Large intestine (tissue), 3 donors: Measurements from ENCODE around the gene TCERG1L. TPM values are rescaled to one million over a fixed set of nuclear protein-coding genes. Genes with fewer than 3 reads are reported as not detected.

Source experiments
- DNase-seq, 2 donors: peaks; one replicate each; pipeline versions ENCODE4 v3.0.0 to v3.0.0-alpha.2; 2013
- H3K27ac ChIP-seq: one replicate; pipeline ENCODE4 v1.5.1; 2013; ENCODE audit warnings: low read length
- H3K27me3 ChIP-seq: 2 replicates; pipeline ENCODE4 v1.6.1; 2013; ENCODE audit warnings: low read length; ENCODE audit not compliant: control insufficient read depth, insufficient read depth
- H3K36me3 ChIP-seq: 2 replicates; pipeline ENCODE4 v1.6.1; 2013; ENCODE audit warnings: low read length; ENCODE audit not compliant: control insufficient read depth, insufficient read depth
- H3K4me1 ChIP-seq: one replicate; pipeline ENCODE4 v1.6.1; 2013; ENCODE audit warnings: low read length; ENCODE audit not compliant: control insufficient read depth, insufficient read depth
- H3K4me3 ChIP-seq: one replicate; pipeline ENCODE4 v1.5.1; 2013; ENCODE audit warnings: low read length
- H3K9me3 ChIP-seq: one replicate; pipeline ENCODE4 v1.6.1; 2013; ENCODE audit warnings: mild to moderate bottlenecking, low read depth, low read length, moderate library complexity; ENCODE audit not compliant: control insufficient read depth
- WGBS: methylation state at CpG from one replicate; pipeline ENCODE4 v1.1.5; 2013; ENCODE audit warnings: low lambda C conversion rate; ENCODE audit not compliant: insufficient coverage; 5-methylcytosine and 5-hydroxymethylcytosine counted together
- polyA plus RNA-seq: library from polyadenylated mRNA; unstranded; fragments of 120-200 nt; gene quantifications from one replicate; pipeline ENCODE4 v1.2.1, GENCODE V29; 2013

TCERG1L gene
- polyA plus RNA-seq, 1 donor: 0.45 TPM

- WGBS: no CpG with 5 or more reads among the region's 14 CpGs
- Histone ChIP-seq H3K27me3 (peaks cover 26% of the 10 kb centered on the region), H3K4me1 (no peaks in the 10 kb centered on the region), H3K27ac (no peak overlapping the region), H3K4me3 (no peak overlapping the region), H3K36me3 (no peaks in the 10 kb centered on the region), H3K9me3 (no peaks in the 10 kb centered on the region)
- DNase-seq: no peak
Measured at GRCh38 chr10:131249955-131250344, 61.6 kb downstream of the TCERG1L start.

- Histone ChIP-seq H3K4me3 (no peak overlapping the region), H3K27ac (no peak overlapping the region), H3K4me1 (no peaks in the 10 kb centered on the region), H3K27me3 (peaks cover 26% of the 10 kb centered on the region), H3K9me3 (no peaks in the 10 kb centered on the region), H3K36me3 (no peaks in the 10 kb centered on the region)
- DNase-seq: no peak
- WGBS: 86% methylated on average over 1 of the region's 16 CpGs
Measured at GRCh38 chr10:131249238-131249954, 62.1 kb downstream of the TCERG1L start.

DNA sequence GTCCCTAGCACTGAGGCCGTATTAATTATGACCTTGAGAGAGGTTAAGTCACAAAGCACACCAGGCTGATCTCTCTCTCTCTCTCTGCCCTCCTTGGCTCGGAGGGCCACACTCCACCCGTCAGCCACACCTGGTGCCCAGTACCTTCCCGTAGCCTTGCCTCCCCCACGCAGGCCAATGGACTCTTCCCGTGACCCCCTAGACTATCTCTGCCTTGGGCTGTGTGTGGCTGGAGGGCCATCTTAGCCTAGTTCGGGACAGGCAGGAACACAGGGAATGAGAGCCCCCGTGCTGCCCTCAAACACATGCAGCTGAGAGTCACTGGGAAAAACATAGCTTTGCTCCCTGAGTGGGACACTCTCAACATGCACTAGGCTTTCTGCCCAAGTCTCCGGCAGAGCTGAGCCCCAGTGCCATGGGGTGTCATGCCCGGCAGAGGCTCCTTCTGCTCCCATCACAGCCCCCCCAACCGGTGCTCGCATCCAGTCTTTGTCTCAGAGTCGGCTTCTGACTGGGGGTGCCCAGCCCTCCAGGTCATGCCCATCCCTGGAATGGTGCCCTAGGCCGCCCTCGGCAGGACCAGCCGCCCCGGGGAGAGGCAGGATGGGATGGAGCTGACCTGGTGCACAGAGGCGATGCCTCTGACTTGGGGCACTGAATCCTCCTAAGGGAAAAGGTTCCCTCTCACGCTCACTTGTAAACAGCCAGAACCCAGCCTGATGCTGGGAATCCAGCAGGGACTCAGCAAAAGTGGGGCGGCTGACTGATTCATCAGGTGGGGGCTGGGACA lies 63.0 kb downstream of the TCERG1L start:
- Histone ChIP-seq H3K4me1 (no peaks in the 10 kb centered on the region), H3K4me3 (no peak overlapping the region), H3K36me3 (no peaks in the 10 kb centered on the region), H3K27me3 (peaks cover 26% of the 10 kb centered on the region), H3K27ac (no peak overlapping the region), H3K9me3 (no peaks in the 10 kb centered on the region)
- DNase-seq: no peak
- no CpG with 5 or more reads among the region's 20 CpGs for WGBS

GRCh38 chr10:131247873-131248272 lies 63.6 kb downstream of the TCERG1L start:
- H3K36me3 ChIP-seq: no peaks in the 10 kb centered on the region
- H3K27me3 ChIP-seq: peaks cover 26% of the 10 kb centered on the region
- no peak for DNase-seq
- H3K4me1 ChIP-seq: no peaks in the 10 kb centered on the region
- no peak overlapping the region for H3K27ac ChIP-seq
- no peak overlapping the region for H3K4me3 ChIP-seq
- WGBS: no CpG with 5 or more reads among the region's 6 CpGs
- no peaks in the 10 kb centered on the region for H3K9me3 ChIP-seq

DNA sequence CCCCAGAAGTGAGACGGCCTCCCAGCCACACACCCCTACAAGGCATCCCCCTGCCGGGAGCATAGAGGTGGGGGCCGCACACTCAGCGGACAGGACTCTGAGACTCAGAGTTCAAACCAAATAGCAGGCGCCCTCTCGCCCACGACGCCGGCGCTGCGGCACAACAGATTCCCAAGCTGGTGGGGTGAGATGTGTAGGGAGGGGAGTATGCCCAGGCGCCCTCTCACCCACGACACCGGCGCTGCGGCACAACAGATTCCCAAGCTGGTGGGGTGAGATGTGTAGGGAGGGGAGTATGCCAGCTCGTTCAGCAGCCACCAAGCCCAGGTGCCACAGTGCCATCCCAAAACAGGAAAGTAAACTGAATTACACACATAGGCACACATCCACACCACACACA lies 64.7 kb downstream of the TCERG1L start:
- no peaks in the 10 kb centered on the region for H3K9me3 ChIP-seq
- peaks cover 26% of the 10 kb centered on the region for H3K27me3 ChIP-seq
- no peak overlapping the region for H3K27ac ChIP-seq
- H3K4me1 ChIP-seq: no peaks in the 10 kb centered on the region
- no peak for DNase-seq
- WGBS: no CpG with 5 or more reads among the region's 17 CpGs
- no peak overlapping the region for H3K4me3 ChIP-seq
- no peaks in the 10 kb centered on the region for H3K36me3 ChIP-seq

DNA sequence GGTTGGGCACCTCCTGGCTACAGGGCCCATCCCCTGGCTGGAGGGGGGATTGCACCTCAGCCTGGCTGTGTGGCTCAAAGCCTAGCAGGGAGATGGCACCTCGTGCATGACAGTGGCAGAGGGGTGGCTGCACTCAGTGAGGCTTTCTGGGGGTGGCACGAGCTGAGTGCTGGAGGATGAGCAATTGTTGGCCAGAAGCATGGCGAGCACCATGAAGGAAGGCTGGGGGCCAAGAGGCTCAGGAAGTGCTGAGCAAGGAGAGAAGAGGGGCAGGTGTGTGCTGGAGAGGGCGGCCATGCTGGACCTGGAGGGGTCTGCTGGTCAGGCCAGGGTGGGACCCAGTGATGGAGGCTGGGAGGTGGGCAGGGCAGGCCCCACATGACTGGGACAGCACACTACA lies 65.4 kb downstream of the TCERG1L start:
- Histone ChIP-seq H3K27me3 (peaks cover 26% of the 10 kb centered on the region), H3K36me3 (no peaks in the 10 kb centered on the region), H3K9me3 (no peaks in the 10 kb centered on the region), H3K4me1 (no peaks in the 10 kb centered on the region), H3K27ac (no peak overlapping the region), H3K4me3 (no peak overlapping the region)
- WGBS: no CpG with 5 or more reads among the region's 4 CpGs
- no peak for DNase-seq

DNA sequence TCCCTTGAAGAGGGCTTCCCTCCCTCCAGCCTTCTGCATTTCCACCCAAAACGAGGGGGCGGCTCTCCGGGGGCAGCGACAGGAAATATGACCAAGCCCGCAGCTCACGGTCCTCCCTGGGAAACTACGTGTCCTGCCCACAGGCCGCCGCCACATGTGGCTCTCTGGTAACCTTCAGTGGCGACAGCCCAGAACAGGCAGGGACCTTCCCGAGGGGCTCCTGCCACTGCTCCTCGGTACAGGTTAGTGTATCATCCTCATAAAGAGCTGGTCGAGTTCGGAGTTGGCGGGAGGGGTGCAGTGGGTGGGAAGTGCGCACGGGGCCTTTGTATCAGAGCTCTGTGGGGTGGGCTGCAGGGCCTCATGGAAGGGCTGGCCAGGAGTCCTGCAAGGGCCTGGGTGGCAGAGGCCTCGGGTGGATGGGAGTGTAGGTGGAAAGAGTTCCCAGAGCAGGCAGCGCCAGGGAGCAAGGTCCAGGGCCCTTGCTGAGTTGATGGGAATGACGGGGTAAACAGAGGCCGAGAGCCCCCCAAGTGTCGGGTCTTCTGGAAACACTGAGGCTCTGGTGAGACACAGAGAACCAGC lies 66.0 kb downstream of the TCERG1L start:
- Histone ChIP-seq H3K9me3 (no peaks in the 10 kb centered on the region), H3K36me3 (no peaks in the 10 kb centered on the region), H3K4me3 (no peak overlapping the region), H3K4me1 (no peaks in the 10 kb centered on the region), H3K27ac (no peak overlapping the region), H3K27me3 (peaks cover 21% of the 10 kb centered on the region)
- no peak for DNase-seq
- WGBS: no CpG with 5 or more reads among the region's 22 CpGs

GRCh38 chr10:131244836-131245235 lies 66.7 kb downstream of the TCERG1L start:
- no CpG with 5 or more reads among the region's 1 CpG for WGBS
- H3K4me1 ChIP-seq: no peaks in the 10 kb centered on the region
- no peaks in the 10 kb centered on the region for H3K9me3 ChIP-seq
- peaks cover 14% of the 10 kb centered on the region for H3K27me3 ChIP-seq
- no peaks in the 10 kb centered on the region for H3K36me3 ChIP-seq
- no peak for DNase-seq
- no peak overlapping the region for H3K27ac ChIP-seq
- H3K4me3 ChIP-seq: no peak overlapping the region

DNA sequence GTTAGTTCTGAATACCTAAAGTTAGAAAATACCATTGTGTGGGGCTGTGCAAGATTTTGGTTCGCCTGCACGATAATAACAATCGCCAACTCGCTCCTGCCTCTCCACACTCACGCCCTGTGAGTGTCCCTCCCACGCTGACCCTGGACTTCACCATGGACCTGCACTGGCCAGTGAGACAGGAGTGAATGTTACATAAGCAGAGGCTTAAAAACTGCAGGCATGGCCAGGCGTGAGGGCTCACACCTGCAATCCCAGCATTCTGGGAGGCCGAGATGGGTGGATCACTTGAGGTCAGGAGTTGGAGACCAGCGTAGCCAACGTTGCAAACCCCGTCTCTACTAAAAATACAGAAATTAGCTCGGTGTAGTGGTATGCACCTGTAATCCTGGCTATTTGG lies 68.4 kb downstream of the TCERG1L start:
- Histone ChIP-seq H3K4me3 (no peak overlapping the region), H3K4me1 (no peaks in the 10 kb centered on the region), H3K27me3 (peaks cover under 1% of the 10 kb centered on the region), H3K36me3 (no peaks in the 10 kb centered on the region), H3K27ac (no peak overlapping the region), H3K9me3 (no peaks in the 10 kb centered on the region)
- DNase-seq: no peak
- WGBS: no CpG with 5 or more reads among the region's 12 CpGs

DNA sequence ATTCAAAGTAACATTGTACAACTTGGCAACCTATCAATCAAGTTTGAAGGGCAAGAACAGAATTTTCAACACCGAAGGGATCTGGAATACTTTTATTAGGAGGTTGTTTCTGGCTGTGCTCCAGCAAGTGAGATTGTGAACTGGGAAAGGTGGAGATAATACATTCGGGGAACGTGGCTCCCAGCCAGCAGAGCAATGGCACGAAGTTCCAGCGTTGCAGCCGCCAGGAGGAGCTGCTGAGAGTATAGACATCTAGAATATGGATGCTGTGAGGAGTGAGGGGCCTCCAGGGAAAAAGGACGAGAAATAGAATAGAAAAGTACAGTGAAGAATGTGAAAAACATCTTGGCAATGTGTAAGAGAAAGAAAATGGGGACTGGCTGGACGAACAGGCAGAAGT lies 69.5 kb downstream of the TCERG1L start:
- DNase-seq: no peak
- 0% methylated on average over 2 of the region's 8 CpGs for WGBS
- no peak overlapping the region for H3K27ac ChIP-seq
- no peaks in the 10 kb centered on the region for H3K36me3 ChIP-seq
- H3K9me3 ChIP-seq: no peaks in the 10 kb centered on the region
- H3K4me1 ChIP-seq: no peaks in the 10 kb centered on the region
- no peaks in the 10 kb centered on the region for H3K27me3 ChIP-seq
- no peak overlapping the region for H3K4me3 ChIP-seq
